ENCODE measurements around the gene ARMC12.

Gene ARMC12

GRCh38 chr6:35727231-35727934 lies 9.4 kb upstream of the ARMC12 start:
- Histone ChIP-seq H3K36me3 (ENCODE audit: low read depth) (no peaks in the 10 kb centered on the region), H3K27me3 (ENCODE audit: insufficient read depth, poor library complexity, severe bottlenecking) (no peaks in the 10 kb centered on the region), H3K4me3 (ENCODE audit: severe bottlenecking) (peak overlapping the region; percentile 18), H3K9me3 (ENCODE audit: severe bottlenecking) (no peaks in the 10 kb centered on the region), H3K4me1 (ENCODE audit: insufficient read depth, poor library complexity, severe bottlenecking) (peaks cover 58% of the 10 kb centered on the region), H3K27ac (ENCODE audit: poor library complexity, severe bottlenecking) (peak overlapping the region; percentile 99)
- no peak for TF ChIP-seq CTCF (IDR thresholded peaks at IDR 0.05; ENCODE audit: poor library complexity, severe bottlenecking)
- ATAC-seq (ENCODE audit: low read depth) (peak; percentile 41), DNase-seq (ENCODE audit: low spot score) (peak; percentile 80)

- peaks cover 65% of the 10 kb centered on the region for H3K4me1 ChIP-seq (ENCODE audit: insufficient read depth, poor library complexity, severe bottlenecking)
- no peaks in the 10 kb centered on the region for H3K27me3 ChIP-seq (ENCODE audit: insufficient read depth, poor library complexity, severe bottlenecking)
- DNase-seq (ENCODE audit: low spot score) (peak; percentile 95), ATAC-seq (ENCODE audit: low read depth) (peak; percentile 65)
- no peaks in the 10 kb centered on the region for H3K36me3 ChIP-seq (ENCODE audit: low read depth)
- no peaks in the 10 kb centered on the region for H3K9me3 ChIP-seq (ENCODE audit: severe bottlenecking)
- H3K4me3 ChIP-seq (ENCODE audit: severe bottlenecking), result peak overlapping the region; percentile 18
- H3K27ac ChIP-seq (ENCODE audit: poor library complexity, severe bottlenecking), result peak overlapping the region; percentile 99
- TF ChIP-seq CTCF (IDR thresholded peaks at IDR 0.05; ENCODE audit: poor library complexity, severe bottlenecking), result no peak
These were observed 8.7 kb upstream of the ARMC12 start for GRCh38 chr6:35727935-35728682.

- Histone ChIP-seq H3K36me3 (ENCODE audit: low read depth) (no peaks in the 10 kb centered on the region), H3K9me3 (ENCODE audit: severe bottlenecking) (no peaks in the 10 kb centered on the region), H3K27me3 (ENCODE audit: insufficient read depth, poor library complexity, severe bottlenecking) (no peaks in the 10 kb centered on the region), H3K4me1 (ENCODE audit: insufficient read depth, poor library complexity, severe bottlenecking) (peaks cover 73% of the 10 kb centered on the region), H3K27ac (ENCODE audit: poor library complexity, severe bottlenecking) (peak overlapping the region; percentile 99), H3K4me3 (ENCODE audit: severe bottlenecking) (no peak overlapping the region)
- DNase-seq (ENCODE audit: low spot score) (no peak), ATAC-seq (ENCODE audit: low read depth) (no peak)
- TF ChIP-seq CTCF (IDR thresholded peaks at IDR 0.05; ENCODE audit: poor library complexity, severe bottlenecking), result no peak
These were observed 7.9 kb upstream of the ARMC12 start for GRCh38 chr6:35728683-35729678.

- ATAC-seq (ENCODE audit: low read depth), result no peak
- H3K27ac ChIP-seq (ENCODE audit: poor library complexity, severe bottlenecking), result peak overlapping the region; percentile 99
- no peaks in the 10 kb centered on the region for H3K27me3 ChIP-seq (ENCODE audit: insufficient read depth, poor library complexity, severe bottlenecking)
- peaks cover 73% of the 10 kb centered on the region for H3K4me1 ChIP-seq (ENCODE audit: insufficient read depth, poor library complexity, severe bottlenecking)
- no peak for DNase-seq (ENCODE audit: low spot score)
- TF ChIP-seq CTCF (IDR thresholded peaks at IDR 0.05; ENCODE audit: poor library complexity, severe bottlenecking), result no peak
- no peaks in the 10 kb centered on the region for H3K36me3 ChIP-seq (ENCODE audit: low read depth)
- H3K9me3 ChIP-seq (ENCODE audit: severe bottlenecking), result no peaks in the 10 kb centered on the region
- no peak overlapping the region for H3K4me3 ChIP-seq (ENCODE audit: severe bottlenecking)
These were observed 7.1 kb upstream of the ARMC12 start for GRCh38 chr6:35729722-35730121.

All from RWPE2 (cell line).